H1 (cell line): ENCODE data around the gene STXBP5L. TPM values are rescaled to one million over a fixed set of nuclear protein-coding genes. Genes with fewer than 3 reads are reported as not detected.

ENCODE experiments used
- BCL11A ChIP-seq, 2 experiments: IDR thresholded peaks; one replicate each; pipeline ENCODE4 v1.6.1; 2011; ENCODE audit warnings: low read depth in 2 of 2, low read length in 2 of 2, mild to moderate bottlenecking in 2 of 2
- CHD7 ChIP-seq: fragments of 300-600 bp; sonication (generic); IDR thresholded peaks from 2 replicates; pipeline ENCODE4 v1.7.1; 2012; ENCODE audit warnings: low read length, moderate library complexity, mild to moderate bottlenecking, inconsistent platforms; ENCODE audit not compliant: insufficient replicate concordance
- CREB1 ChIP-seq: IDR thresholded peaks from 2 replicates; pipeline ENCODE4 v1.6.1; 2012; ENCODE audit warnings: inconsistent platforms
- EGR1 ChIP-seq: IDR thresholded peaks from 2 replicates; pipeline ENCODE4 v1.6.1; 2011; ENCODE audit warnings: low read depth, low read length, borderline replicate concordance
- KDM1A ChIP-seq: fragments of 200-600, 300-600 bp; sonication (generic); IDR thresholded peaks from 2 replicates; pipeline ENCODE4 v1.7.1; 2016; ENCODE audit warnings: mild to moderate bottlenecking, low read length, borderline replicate concordance
- MAX ChIP-seq: IDR thresholded peaks from 2 replicates; pipeline ENCODE4 v1.6.1; 2012; ENCODE audit warnings: inconsistent platforms
- NANOG ChIP-seq: IDR thresholded peaks from 2 replicates; pipeline ENCODE4 v1.6.1; 2011; ENCODE audit warnings: low read length, low read depth, mild to moderate bottlenecking, inconsistent platforms; ENCODE audit not compliant: insufficient read depth, poor library complexity, severe bottlenecking
- RNF2 ChIP-seq: fragments of 200-900, 300-1000 bp; sonication (generic); IDR thresholded peaks from 2 replicates; pipeline ENCODE4 v1.7.1; 2016; ENCODE audit warnings: borderline replicate concordance, low read depth, mild to moderate bottlenecking, antibody characterized with exemption, low read length; ENCODE audit not compliant: poor library complexity, severe bottlenecking; ENCODE audit errors: missing control alignments
- TCF12 ChIP-seq: IDR thresholded peaks from 2 replicates; pipeline ENCODE4 v1.6.1; 2011; ENCODE audit warnings: low read depth, mild to moderate bottlenecking, low read length
- polyA plus RNA-seq, 7 experiments: library from polyadenylated mRNA; depleted of rRNA in 3 of 7; stranded (reverse) in 5 of 7; unstranded in 2 of 7; fragments of >200 nt in 5 of 7; fragments of 200-250 nt in 2 of 7; gene quantifications; 1 replicate in 5 of 7; 2 replicates in 1 of 7; 4 replicates in 1 of 7; pipeline versions ENCODE4 v1.2.1 to v1.2.3, GENCODE V29; 2011 to 2013; ENCODE audit warnings: missing spikeins in 2 of 7, mixed read lengths in 2 of 7
- total RNA-seq: library from RNA; stranded (reverse); fragmentation: NEBNext Ultra II Directional; extraction: Animal tissue kit (Norgen Biotek cat#: 25700); gene quantifications from 2 replicates; pipeline ENCODE4 v1.2.1, GENCODE V29; 2021

STXBP5L gene
- total and polyA plus RNA-seq, 2 of the 8 experiments (the other 6 are each of a cell fraction or from before 2014, with no cell fraction given), result 2.0 to 6.0 TPM

GRCh38 chr3:121330634-121331033, 422.6 kb downstream of the STXBP5L start (continued):
- TF ChIP-seq BCL11A (IDR thresholded peaks at IDR 0.05; ENCODE audit: low read depth in 2 of 2, low read length in 2 of 2) (no peak), KDM1A (no peak), EGR1 (no peak), RNF2 (no peak), CHD7 (no peak), TCF12 (no peak), MAX (no peak), NANOG (no peak), CREB1 (no peak)
